Measurements from ENCODE around the gene CLDN9.
A peak's percentile ranks its signal among the peaks of the same experiment; 100 is the strongest.

The CLDN9 gene

GRCh38 chr16:3012828-3013420, at the start of gene CLDN9:
Gene CLDN9, plus strand, starts transcription at chr16:3012923. Its CDS starts 440 bp downstream, at chr16:3013363.
- DNase-seq: peak; percentile 84

GRCh38 chr16:2963074-2963722, 49.5 kb upstream of the CLDN9 start:
- DNase-seq: no peak

GRCh38 chr16:2963723-2964474, 48.8 kb upstream of the CLDN9 start, which contains the start of gene KREMEN2:
Gene KREMEN2, plus strand, starts transcription at chr16:2964275. Its CDS starts 246 bp downstream, at chr16:2964521.
- DNase-seq: peak; percentile 66

GRCh38 chr16:2964475-2965336, 48.0 kb upstream of the CLDN9 start:
- DNase-seq: peak; percentile 77

GRCh38 chr16:2966043-2966807, 46.5 kb upstream of the CLDN9 start:
- DNase-seq: no peak

- DNase-seq: no peak
Observed at GRCh38 chr16:2966808-2967191, 45.9 kb upstream of the CLDN9 start.

- DNase-seq: no peak
Observed at GRCh38 chr16:2967211-2967631, 45.5 kb upstream of the CLDN9 start.

GRCh38 chr16:2967721-2968161, 45.0 kb upstream of the CLDN9 start:
- no peak for DNase-seq

- DNase-seq: peak; percentile 60
Observed at GRCh38 chr16:2968368-2968737, 44.4 kb upstream of the CLDN9 start.

- peak; percentile 90 for DNase-seq
Observed at GRCh38 chr16:2968738-2969544, 43.8 kb upstream of the CLDN9 start, which contains the start of gene PAQR4. Gene PAQR4, plus strand, starts transcription at chr16:2969348. Its CDS starts 327 bp downstream, at chr16:2969675.

- peak; percentile 46 for DNase-seq
Observed at GRCh38 chr16:2969545-2970521, 42.9 kb upstream of the CLDN9 start.

- DNase-seq: no peak
Observed at GRCh38 chr16:2970563-2970962, 42.2 kb upstream of the CLDN9 start.

- no peak for DNase-seq
Observed at GRCh38 chr16:2971134-2971984, 41.4 kb upstream of the CLDN9 start.

- DNase-seq: no peak
Observed at GRCh38 chr16:2971985-2972784, 40.5 kb upstream of the CLDN9 start.

GRCh38 chr16:2973093-2973492, 39.6 kb upstream of the CLDN9 start:
- no peak for DNase-seq

GRCh38 chr16:2973605-2974318, 39.0 kb upstream of the CLDN9 start:
- no peak for DNase-seq

All from NCI-H1436 (cell line).